ENCODE measurements around the gene ALG12. TPM values are rescaled to one million over a fixed set of nuclear protein-coding genes. Genes with fewer than 3 reads are reported as not detected.

The ALG12 gene
- total RNA-seq, 6 donors from 2014 or later, result 14.2 to 32.5 (median 22.3) TPM

DNA sequence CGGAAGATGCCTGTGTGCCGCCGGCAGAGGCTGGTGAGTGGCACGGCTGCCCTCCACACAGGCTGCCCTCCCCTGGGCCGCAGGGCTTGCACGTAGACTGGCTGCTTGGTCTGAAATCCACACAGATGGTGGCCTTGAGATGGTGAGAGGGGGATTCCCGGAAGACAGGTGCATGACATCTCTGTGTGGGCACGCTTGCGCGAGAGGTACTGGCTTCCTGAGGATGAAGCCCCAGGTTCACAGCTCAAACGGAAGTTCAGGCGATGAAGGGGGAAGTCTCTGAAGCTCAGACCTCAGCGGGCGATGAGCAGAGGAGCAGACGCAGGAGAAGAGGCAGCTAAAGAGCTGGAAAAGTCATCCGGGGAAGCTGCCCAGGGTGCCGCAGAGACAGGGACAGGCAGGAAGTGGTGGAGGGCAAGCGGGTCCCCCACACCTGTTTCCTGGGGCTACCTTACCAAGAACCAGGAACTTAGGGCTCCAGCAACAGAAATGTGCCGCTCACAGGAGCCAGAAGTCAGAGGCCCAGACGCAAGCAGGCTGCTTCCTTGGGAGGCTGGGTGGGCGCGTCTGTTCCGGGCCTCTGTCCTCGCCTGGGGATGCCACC is 7.4 kb upstream of the ALG12 start:
- Histone ChIP-seq H3K27ac (peak overlapping the region in 2 of 4 donors; percentile 46 to 49), H3K36me3 (peaks cover 0 to 37% (median 25%) of the 10 kb centered on the region in 4 donors)
- 69 to 78% methylated on average over 19 to 24 of the region's 24 CpGs for WGBS, 2 donors

DNA sequence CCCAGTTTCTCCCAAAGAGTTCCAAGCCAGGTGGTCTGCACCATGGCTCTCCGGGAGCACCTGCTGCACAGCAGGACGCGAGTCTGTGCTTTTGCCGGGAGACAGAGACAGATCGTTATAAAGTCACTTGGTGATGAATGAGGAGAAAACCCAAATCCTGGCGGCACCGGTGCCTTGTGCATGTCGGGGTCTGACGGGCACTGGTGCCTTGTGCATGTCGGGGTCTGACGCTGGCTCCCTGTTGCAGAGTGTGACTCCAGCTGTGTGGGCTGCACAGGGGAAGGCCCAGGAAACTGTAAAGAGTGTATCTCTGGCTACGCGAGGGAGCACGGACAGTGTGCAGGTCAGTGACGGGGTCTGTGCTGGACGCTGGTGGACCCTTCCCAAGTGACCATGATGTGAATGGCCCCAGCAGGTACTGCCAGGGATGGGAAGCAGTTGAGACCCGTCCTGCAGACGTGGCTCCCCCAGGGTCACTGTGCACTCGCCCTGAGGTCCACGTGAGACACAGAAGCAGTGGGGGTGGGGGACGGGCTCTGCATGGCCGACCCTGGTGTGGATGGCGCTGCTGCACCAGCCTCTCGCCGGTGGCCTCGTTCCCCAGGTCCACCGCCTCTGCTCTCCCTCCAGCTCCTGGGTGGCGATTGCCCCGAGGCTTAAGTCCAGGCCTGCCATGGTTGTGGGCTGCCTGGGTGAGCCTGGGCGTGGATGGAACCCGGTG is 6.0 kb upstream of the ALG12 start:
- no peak for ATAC-seq (ENCODE audit: low FRiP score in 2 of 2)
- Histone ChIP-seq H3K9me3 (no peaks in the 10 kb centered on the region), H3K27ac (no peak overlapping the region), H3K27me3 (peaks cover 0 to 5% (median 0%) of the 10 kb centered on the region in 4 donors), H3K36me3 (peaks cover 0 to 45% (median 28%) of the 10 kb centered on the region in 4 donors), H3K4me3 (no peak overlapping the region), H3K4me1 (peaks cover 6 to 13% (median 7%) of the 10 kb centered on the region in 4 donors)
- WGBS, 2 donors, result 93 to 97% methylated on average over 18 to 31 of the region's 31 CpGs
- no peak for TF ChIP-seq POLR2AphosphoS5 (IDR thresholded peaks at IDR 0.05)
- no peak for TF ChIP-seq EP300 (IDR thresholded peaks at IDR 0.05)
- TF ChIP-seq, protein P1, sequence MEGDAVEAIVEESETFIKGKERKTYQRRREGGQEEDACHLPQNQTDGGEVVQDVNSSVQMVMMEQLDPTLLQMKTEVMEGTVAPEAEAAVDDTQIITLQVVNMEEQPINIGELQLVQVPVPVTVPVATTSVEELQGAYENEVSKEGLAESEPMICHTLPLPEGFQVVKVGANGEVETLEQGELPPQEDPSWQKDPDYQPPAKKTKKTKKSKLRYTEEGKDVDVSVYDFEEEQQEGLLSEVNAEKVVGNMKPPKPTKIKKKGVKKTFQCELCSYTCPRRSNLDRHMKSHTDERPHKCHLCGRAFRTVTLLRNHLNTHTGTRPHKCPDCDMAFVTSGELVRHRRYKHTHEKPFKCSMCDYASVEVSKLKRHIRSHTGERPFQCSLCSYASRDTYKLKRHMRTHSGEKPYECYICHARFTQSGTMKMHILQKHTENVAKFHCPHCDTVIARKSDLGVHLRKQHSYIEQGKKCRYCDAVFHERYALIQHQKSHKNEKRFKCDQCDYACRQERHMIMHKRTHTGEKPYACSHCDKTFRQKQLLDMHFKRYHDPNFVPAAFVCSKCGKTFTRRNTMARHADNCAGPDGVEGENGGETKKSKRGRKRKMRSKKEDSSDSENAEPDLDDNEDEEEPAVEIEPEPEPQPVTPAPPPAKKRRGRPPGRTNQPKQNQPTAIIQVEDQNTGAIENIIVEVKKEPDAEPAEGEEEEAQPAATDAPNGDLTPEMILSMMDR (IDR thresholded peaks at IDR 0.05), result no peak
- no peak for TF ChIP-seq POLR2A (IDR thresholded peaks at IDR 0.05)
- peak in 1 of 2 donors; percentile 56 for DNase-seq

More for the DNA sequence above, 7.4 kb upstream of the ALG12 start:
- Histone ChIP-seq H3K4me3 (peak overlapping the region in 1 of 4 donors; percentile 3), H3K4me1 (peaks cover 12 to 18% (median 17%) of the 10 kb centered on the region in 4 donors), H3K27me3 (peaks cover 0 to 6% (median 0%) of the 10 kb centered on the region in 4 donors), H3K9me3 (no peaks in the 10 kb centered on the region)
- ATAC-seq (ENCODE audit: low FRiP score in 2 of 2) (no peak), DNase-seq (peak in 1 of 2 donors; percentile 55)
- no peak for TF ChIP-seq POLR2AphosphoS5 (IDR thresholded peaks at IDR 0.05)
- TF ChIP-seq POLR2A (IDR thresholded peaks at IDR 0.05), result peak in 1 of 4 donors; percentile 34
- TF ChIP-seq EP300 (IDR thresholded peaks at IDR 0.05), result no peak

DNA sequence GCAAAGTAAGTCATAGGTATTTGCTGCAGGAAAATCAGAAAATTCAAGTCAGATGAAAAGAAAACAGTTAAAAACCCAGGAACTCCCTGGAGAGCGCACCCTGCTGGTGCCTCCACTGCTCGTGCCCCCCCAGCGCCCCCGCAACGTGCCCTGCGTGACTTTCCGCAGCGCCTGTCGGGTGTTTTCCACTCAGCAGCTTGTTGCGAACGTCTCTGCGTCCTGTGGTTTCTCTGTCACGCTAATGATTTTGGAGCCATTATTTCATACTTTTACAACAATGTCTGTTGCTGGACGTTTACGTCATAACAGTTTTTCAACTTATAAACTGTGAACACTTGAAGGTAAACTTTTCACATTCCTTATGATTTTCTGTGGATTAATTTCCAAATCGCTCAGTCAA is 5.2 kb upstream of the ALG12 start:
- H3K4me1 ChIP-seq, result peaks cover 8 to 15% (median 9%) of the 10 kb centered on the region in 4 donors
- no peak overlapping the region for H3K27ac ChIP-seq
- DNase-seq (peak in 1 of 2 donors; percentile 72), ATAC-seq (ENCODE audit: low FRiP score in 2 of 2) (no peak)
- H3K36me3 ChIP-seq, result peaks cover 0 to 45% (median 28%) of the 10 kb centered on the region in 4 donors
- no peak for TF ChIP-seq POLR2A (IDR thresholded peaks at IDR 0.05)
- TF ChIP-seq POLR2AphosphoS5 (IDR thresholded peaks at IDR 0.05), result no peak
- TF ChIP-seq, protein P1 (IDR thresholded peaks at IDR 0.05), result no peak
- TF ChIP-seq EP300 (IDR thresholded peaks at IDR 0.05), result no peak
- no peaks in the 10 kb centered on the region for H3K9me3 ChIP-seq
- WGBS, 2 donors, result 78 to 79% methylated on average over 16 of the region's 16 CpGs
- no peaks in the 10 kb centered on the region for H3K27me3 ChIP-seq
- H3K4me3 ChIP-seq, result no peak overlapping the region

DNA sequence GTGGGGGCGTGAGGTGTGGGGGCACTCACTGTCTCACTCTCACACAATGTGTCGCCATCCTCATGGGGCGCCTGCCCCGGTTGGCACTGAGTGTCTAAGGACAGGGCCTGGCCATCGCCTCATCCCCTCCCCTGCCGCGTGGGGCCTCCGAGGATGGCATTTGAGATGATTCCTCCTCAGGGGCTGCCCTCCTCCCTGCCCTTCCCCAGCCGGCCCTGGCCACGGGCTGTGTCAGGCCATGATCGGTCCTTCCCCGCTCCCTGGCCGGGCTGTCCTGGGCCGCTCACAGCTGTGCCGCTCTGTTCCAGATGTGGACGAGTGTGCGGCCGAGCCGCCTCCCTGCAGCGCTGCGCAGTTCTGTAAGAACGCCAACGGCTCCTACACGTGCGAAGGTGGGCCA is 4.7 kb upstream of the ALG12 start:
- ATAC-seq (ENCODE audit: low FRiP score in 2 of 2) (no peak), DNase-seq (peak in 1 of 2 donors; percentile 82)
- Histone ChIP-seq H3K9me3 (no peaks in the 10 kb centered on the region), H3K36me3 (peaks cover 0 to 45% (median 28%) of the 10 kb centered on the region in 4 donors), H3K4me3 (no peak overlapping the region), H3K27me3 (no peaks in the 10 kb centered on the region), H3K4me1 (peaks cover 8 to 15% (median 9%) of the 10 kb centered on the region in 4 donors), H3K27ac (no peak overlapping the region)
- TF ChIP-seq POLR2A (IDR thresholded peaks at IDR 0.05), result no peak
- no peak for TF ChIP-seq POLR2AphosphoS5 (IDR thresholded peaks at IDR 0.05)
- no peak for TF ChIP-seq EP300 (IDR thresholded peaks at IDR 0.05)
- WGBS, 2 donors, result 95 to 99% methylated on average over 10 to 25 of the region's 25 CpGs

DNA sequence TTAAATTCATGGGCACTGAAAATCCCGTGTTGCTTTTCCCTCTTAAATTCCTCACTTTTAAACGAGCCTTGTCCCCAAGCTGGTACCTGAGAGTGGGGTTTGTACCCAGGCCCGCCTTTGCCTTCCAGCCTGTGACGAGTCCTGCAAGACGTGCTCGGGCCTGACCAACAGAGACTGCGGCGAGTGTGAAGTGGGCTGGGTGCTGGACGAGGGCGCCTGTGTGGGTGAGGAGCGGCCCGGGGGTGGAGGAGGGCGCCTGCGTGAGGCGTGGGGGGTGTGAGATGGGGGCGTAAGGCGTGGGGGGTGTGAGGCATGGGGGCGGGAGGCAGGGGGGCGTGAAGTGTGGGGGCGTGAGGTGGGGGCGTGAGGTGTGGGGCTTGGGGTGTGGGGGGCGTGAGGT is 4.2 kb upstream of the ALG12 start:
- H3K27me3 ChIP-seq, result no peaks in the 10 kb centered on the region
- H3K9me3 ChIP-seq, result no peaks in the 10 kb centered on the region
- ATAC-seq (ENCODE audit: low FRiP score in 2 of 2) (no peak), DNase-seq (no peak)
- no peak overlapping the region for H3K4me3 ChIP-seq
- TF ChIP-seq POLR2AphosphoS5 (IDR thresholded peaks at IDR 0.05) (no peak), EP300 (IDR thresholded peaks at IDR 0.05) (no peak), POLR2A (IDR thresholded peaks at IDR 0.05) (no peak)
- TF ChIP-seq, protein P1 (IDR thresholded peaks at IDR 0.05), result no peak
- 86 to 87% methylated on average over 9 to 20 of the region's 22 CpGs for WGBS, 2 donors
- H3K4me1 ChIP-seq, result peaks cover 9 to 19% (median 10%) of the 10 kb centered on the region in 4 donors
- peaks cover 0 to 45% (median 24%) of the 10 kb centered on the region in 4 donors for H3K36me3 ChIP-seq
- no peak overlapping the region for H3K27ac ChIP-seq
